HG03520 (cell line): ENCODE results near the gene NEK1.
"Not testable (repeated sequence)": the region's sequence is repeated elsewhere in the genome, so short reads cannot be mapped to it uniquely, and the experiment has no call there.

Source experiments
- ATAC-seq: cut with Tn5 transposase; IDR thresholded peaks from one replicate; pipeline ENCODE4 v1.9.1; 2021; ENCODE audit warnings: mild to moderate bottlenecking, moderate library complexity; ENCODE audit not compliant: unreplicated experiment

The NEK1 gene

GRCh38 chr4:169437299-169438047 lies 174.9 kb downstream of the NEK1 start:
- peak; percentile 91 for ATAC-seq

- no peak for ATAC-seq
These were observed 175.6 kb downstream of the NEK1 start for GRCh38 chr4:169436734-169437133.

- no peak for ATAC-seq
These were observed 184.0 kb downstream of the NEK1 start for GRCh38 chr4:169428376-169428775.

- not testable (repeated sequence) for ATAC-seq
These were observed 184.7 kb downstream of the NEK1 start for GRCh38 chr4:169427727-169428126.

- ATAC-seq, result no peak
These were observed 192.1 kb downstream of the NEK1 start for GRCh38 chr4:169420291-169420690.

GRCh38 chr4:169418846-169419245 lies 193.5 kb downstream of the NEK1 start:
- ATAC-seq, result no peak

- no peak for ATAC-seq
These were observed 194.6 kb downstream of the NEK1 start for GRCh38 chr4:169417629-169418282.

- ATAC-seq, result no peak
These were observed 195.4 kb downstream of the NEK1 start for GRCh38 chr4:169416997-169417396.

- ATAC-seq, result no peak
These were observed 195.9 kb downstream of the NEK1 start for GRCh38 chr4:169416461-169416860.

GRCh38 chr4:169414913-169415312 lies 197.5 kb downstream of the NEK1 start:
- no peak for ATAC-seq

- ATAC-seq, result no peak
These were observed 200.3 kb downstream of the NEK1 start for GRCh38 chr4:169412046-169412445.

- ATAC-seq, result peak; percentile 99
These were observed 201.3 kb downstream of the NEK1 start for GRCh38 chr4:169410839-169411770.

GRCh38 chr4:169407217-169407845 lies 205.1 kb downstream of the NEK1 start:
- no peak for ATAC-seq

- ATAC-seq, result no peak
These were observed 207.4 kb downstream of the NEK1 start for GRCh38 chr4:169404960-169405359.

GRCh38 chr4:169400832-169401231 lies 211.6 kb downstream of the NEK1 start:
- ATAC-seq, result no peak

GRCh38 chr4:169399976-169400767 lies 212.2 kb downstream of the NEK1 start:
- peak; percentile 51 for ATAC-seq

- no peak for ATAC-seq
These were observed 214.1 kb downstream of the NEK1 start for GRCh38 chr4:169398316-169398715.

- ATAC-seq, result no peak
These were observed 214.6 kb downstream of the NEK1 start for GRCh38 chr4:169397762-169398161.

GRCh38 chr4:169385376-169385775 lies 227.0 kb downstream of the NEK1 start:
- ATAC-seq, result no peak

GRCh38 chr4:169384779-169385178 lies 227.6 kb downstream of the NEK1 start:
- ATAC-seq, result no peak
